ENCODE data around the gene HRH1. TPM values are rescaled to one million over a fixed set of nuclear protein-coding genes. Genes with fewer than 3 reads are reported as not detected.

The HRH1 gene
- total and polyA plus RNA-seq, 10 of the 15 experiments (the other 5 are each of a cell fraction or from before 2014, with no cell fraction given) = not detected

- Histone ChIP-seq H3K4me2 (ENCODE audit: control insufficient read depth, insufficient read depth) (no peak overlapping the region), H4K20me1 (ENCODE audit: control insufficient read depth, insufficient read depth) (no peaks in the 10 kb centered on the region), H3K9ac (ENCODE audit: control insufficient read depth, insufficient read depth, low read length) (no peak overlapping the region), H3K4me1 (ENCODE audit: control insufficient read depth, insufficient read depth, low read length) (no peaks in the 10 kb centered on the region), H3K27ac (ENCODE audit: control insufficient read depth, insufficient read depth) (no peak overlapping the region), H3K36me3 (ENCODE audit: control insufficient read depth in 2 of 2, insufficient read depth in 2 of 2, low read length in 1 of 2) (no peaks in the 10 kb centered on the region), H3K4me3 (no peak overlapping the region), H3K27me3 (replicated peaks in 1 of 2; ENCODE audit: control insufficient read depth in 2 of 2, insufficient read depth in 2 of 2, low read length in 1 of 2) (peaks cover 0 to 2% of the 10 kb centered on the region in 2 experiments; a peak in 2 of 4 replicates), H3K79me2 (ENCODE audit: control insufficient read depth, insufficient read depth, low read length) (no peaks in the 10 kb centered on the region), H3K9me3 (replicated peaks; ENCODE audit: control insufficient read depth, insufficient read depth, low read length) (no peaks in the 10 kb centered on the region), H2AFZ (ENCODE audit: control insufficient read depth, low read depth, low read length) (no peak overlapping the region)
- intact Hi-C loops (cut with micrococcal nuclease; ENCODE audit: unreplicated experiment) (no loop called here), in situ Hi-C loops (cut with MboI) (no loop called here)
- DNase-seq (ENCODE audit: low read depth, low spot score) (no peak), FAIRE-seq (no peak), ATAC-seq (no peak)
- BruUV-seq (replicated peaks) = no TSS peak
- ChIA-PET SMC1A (ENCODE audit: uncharacterized antibody, unreplicated experiment) (no interaction called here), CTCF (no interaction called here), POLR2A (interaction anchor here (0.6 kb wide), 1 partner anchor 1646 kb away, joined by 4 read pairs; no protein-coding TSS in a partner anchor), RAD21 (ENCODE audit: unreplicated experiment) (no interaction called here)
- 4% methylated on average over 4 of the region's 4 CpGs for WGBS (ENCODE audit: insufficient coverage, insufficient replicate concordance, low lambda C conversion rate, missing lambda C conversion rate)
- TF ChIP-seq ATF2 (IDR thresholded peaks at IDR 0.05; ENCODE audit: low read length) = no peak
- TF ChIP-seq REST (IDR thresholded peaks at IDR 0.05; ENCODE audit: low read depth, low read length) = no peak
- no peak for TF ChIP-seq LARP7 (IDR thresholded peaks at IDR 0.05)
- no peak for TF ChIP-seq CHD1 (IDR thresholded peaks at IDR 0.05; ENCODE audit: low read depth, low read length)
- no peak for TF ChIP-seq RAD21 (IDR thresholded peaks at IDR 0.05; ENCODE audit: insufficient read depth, low read depth, low read length)
- TF ChIP-seq JUNB (IDR thresholded peaks at IDR 0.05) = no peak
- no peak for TF ChIP-seq KDM1A (IDR thresholded peaks at IDR 0.05; ENCODE audit: borderline replicate concordance)
- TF ChIP-seq E4F1 (IDR thresholded peaks at IDR 0.05; ENCODE audit: borderline replicate concordance, partially characterized antibody) = no peak
- TF ChIP-seq CUX1 (IDR thresholded peaks at IDR 0.05; ENCODE audit: insufficient replicate concordance, low read depth, low read length) = no peak
- TF ChIP-seq MEF2B (IDR thresholded peaks at IDR 0.05; ENCODE audit: partially characterized antibody, poor library complexity, severe bottlenecking) = no peak
- TF ChIP-seq BACH1 (IDR thresholded peaks at IDR 0.05; ENCODE audit: borderline replicate concordance) = no peak
These were observed 17.9 kb downstream of the HRH1 start for GRCh38 chr3:11172096-11172690.
